Hematopoietic multipotent progenitor cell treated with erythropoietin and hydrocortisone succinate and interleukin-3 and kit ligand, for 6 days (in vitro differentiated cells): ENCODE measurements around the gene SLC50A1.
"Not testable (repeated sequence)": the region's sequence is repeated elsewhere in the genome, so short reads cannot be mapped to it uniquely, and the experiment has no call there.

ENCODE experiments used
- DNase-seq: peaks from one replicate; pipeline ENCODE4 v3.0.0-alpha.2; 2015

The SLC50A1 gene

GRCh38 chr1:155117610-155118009 is 18.0 kb upstream of the SLC50A1 start:
- DNase-seq, result no peak

- DNase-seq, result not testable (repeated sequence)
Observed at GRCh38 chr1:155118090-155118489, 17.6 kb upstream of the SLC50A1 start.

- no peak for DNase-seq
Observed at GRCh38 chr1:155120253-155120652, 15.4 kb upstream of the SLC50A1 start.

- DNase-seq, result no peak
Observed at GRCh38 chr1:155121249-155121648, 14.4 kb upstream of the SLC50A1 start.

- DNase-seq, result no peak
Observed at GRCh38 chr1:155122308-155122707, 13.3 kb upstream of the SLC50A1 start.

- no peak for DNase-seq
Observed at GRCh38 chr1:155123801-155124200, 11.9 kb upstream of the SLC50A1 start.

GRCh38 chr1:155124503-155125463 is 10.9 kb upstream of the SLC50A1 start:
- no peak for DNase-seq

GRCh38 chr1:155125511-155125945 is 10.1 kb upstream of the SLC50A1 start:
- DNase-seq, result no peak

- DNase-seq, result no peak
Observed at GRCh38 chr1:155125946-155126555, 9.6 kb upstream of the SLC50A1 start.

- DNase-seq, result peak; percentile 63
Observed at GRCh38 chr1:155126556-155127104, 9.0 kb upstream of the SLC50A1 start.

GRCh38 chr1:155127105-155127966 is 8.3 kb upstream of the SLC50A1 start, which contains the start of gene EFNA1:
EFNA1 (plus strand) TSS chr1:155127876; CDS start chr1:155127978, 102 bp downstream.
- DNase-seq, result peak; percentile 71

GRCh38 chr1:155127967-155128754 is 7.5 kb upstream of the SLC50A1 start:
- peak; percentile 44 for DNase-seq

- no peak for DNase-seq
Observed at GRCh38 chr1:155128755-155129473, 6.7 kb upstream of the SLC50A1 start.

GRCh38 chr1:155130272-155131006 is 5.2 kb upstream of the SLC50A1 start:
- DNase-seq, result peak; percentile 51

GRCh38 chr1:155131285-155131684 is 4.4 kb upstream of the SLC50A1 start:
- no peak for DNase-seq

GRCh38 chr1:155131856-155132255 is 3.8 kb upstream of the SLC50A1 start:
- DNase-seq, result no peak

- no peak for DNase-seq
Observed at GRCh38 chr1:155133799-155134281, 1.8 kb upstream of the SLC50A1 start.

- DNase-seq, result no peak
Observed at GRCh38 chr1:155134322-155134721, 1.3 kb upstream of the SLC50A1 start.

- peak; percentile 87 for DNase-seq
Observed at GRCh38 chr1:155134880-155135414, 705 bp upstream of the SLC50A1 start.

GRCh38 chr1:155136748-155137147 is 1.1 kb downstream of the SLC50A1 start:
- peak; percentile 77 for DNase-seq
